IMR-90 (cell line): ENCODE measurements around the gene SHISA4. TPM values are rescaled to one million over a fixed set of nuclear protein-coding genes. Genes with fewer than 3 reads are reported as not detected.

Source experiments
- ATAC-seq: fragments of 200-7000 bp; cut with Tn5 transposase; 2 replicates; pipeline ENCODE4 v1.9.1; 2020; ENCODE audit warnings: low read depth, mild to moderate bottlenecking, moderate library complexity
- BruUV-seq: library from RNA; stranded (reverse); fragments of 400-500 nt; replicated peaks from 2 replicates; lab custom pipeline; 2021; lab: Mats Ljungman, UMichigan
- CTCF ChIA-PET: fragments of 300-600 bp; formaldehyde crosslinking; extraction: SDS; loops from one replicate; lab custom pipeline; 2021; ENCODE audit warnings: antibody characterized with exemption; lab: Yijun Ruan, JAX
- POLR2A ChIA-PET: fragments of 300-600 bp; sonication (Branson Sonifier 250); formaldehyde crosslinking; loops from one replicate; lab custom pipeline; 2022; ENCODE audit warnings: antibody characterized with exemption; ENCODE audit not compliant: unreplicated experiment; lab: Charles Lee
- DNase-seq: peaks from one replicate; pipeline ENCODE4 v3.0.0; 2013
- H2AFZ ChIP-seq: replicated peaks from 2 replicates; pipeline ENCODE3; 2013; ENCODE audit warnings: low read length, mild to moderate bottlenecking; ENCODE audit not compliant: poor library complexity
- H2AK5ac ChIP-seq: 2 replicates; pipeline ENCODE4 v1.6.1; 2013; ENCODE audit warnings: low read depth, low read length, inconsistent platforms
- H2AK9ac ChIP-seq: replicated peaks from 2 replicates; pipeline ENCODE3; 2013; ENCODE audit warnings: mild to moderate bottlenecking, low read depth, low read length, moderate library complexity; ENCODE audit not compliant: poor library complexity
- H2BK120ac ChIP-seq: 2 replicates; pipeline ENCODE4 v1.6.1; 2013; ENCODE audit warnings: low read depth, low read length, inconsistent platforms
- H2BK15ac ChIP-seq: 3 replicates; pipeline ENCODE4 v1.6.1; 2013; ENCODE audit warnings: low read depth, low read length, inconsistent platforms
- H2BK20ac ChIP-seq: 2 replicates; pipeline ENCODE4 v1.6.1; 2013; ENCODE audit warnings: low read depth, mild to moderate bottlenecking, inconsistent platforms, low read length, moderate library complexity
- H2BK5ac ChIP-seq: 2 replicates; pipeline ENCODE4 v1.6.1; 2013; ENCODE audit warnings: mild to moderate bottlenecking, low read depth, low read length, inconsistent platforms; ENCODE audit not compliant: poor library complexity, severe bottlenecking
- H3K14ac ChIP-seq: replicated peaks from 2 replicates; pipeline ENCODE4 v1.6.1; 2013; ENCODE audit warnings: low read depth, low read length, inconsistent platforms
- H3K18ac ChIP-seq: 2 replicates; pipeline ENCODE4 v1.6.1; 2013; ENCODE audit warnings: low read depth, low read length, control low read depth
- H3K23ac ChIP-seq: 2 replicates; pipeline ENCODE4 v1.6.1; 2013; ENCODE audit warnings: low read depth, low read length, inconsistent platforms
- H3K27ac ChIP-seq: 2 replicates; pipeline ENCODE4 v1.5.1; 2013; ENCODE audit warnings: mild to moderate bottlenecking, control low read depth, low read length; ENCODE audit not compliant: insufficient read depth
- H3K27me3 ChIP-seq: 2 replicates; pipeline ENCODE4 v1.6.1; 2013; ENCODE audit warnings: low read length; ENCODE audit not compliant: control insufficient read depth, insufficient read depth
- H3K36me3 ChIP-seq: 2 replicates; pipeline ENCODE4 v1.6.1; 2013; ENCODE audit warnings: low read length, mixed read lengths; ENCODE audit not compliant: control insufficient read depth, insufficient read depth
- H3K4ac ChIP-seq: 2 replicates; pipeline ENCODE4 v1.6.1; 2013; ENCODE audit warnings: low read depth, low read length, inconsistent platforms
- H3K4me1 ChIP-seq: 2 replicates; pipeline ENCODE4 v1.6.1; 2013; ENCODE audit warnings: low read length, mixed read lengths; ENCODE audit not compliant: control insufficient read depth, insufficient read depth
- H3K4me2 ChIP-seq: 2 replicates; pipeline ENCODE4 v1.6.1; 2013; ENCODE audit warnings: low read depth, mild to moderate bottlenecking, control low read depth, low read length, moderate library complexity
- H3K4me3 ChIP-seq: 2 replicates; pipeline ENCODE4 v1.5.1; 2013; ENCODE audit warnings: low read depth, mild to moderate bottlenecking, control low read depth, low read length, moderate library complexity; ENCODE audit not compliant: insufficient read depth
- H3K56ac ChIP-seq: 2 replicates; pipeline ENCODE4 v1.6.1; 2013; ENCODE audit warnings: low read length, inconsistent platforms; ENCODE audit not compliant: insufficient read depth; ENCODE audit errors: extremely low read depth
- H3K79me1 ChIP-seq, 2 experiments: 2 replicates each; pipeline ENCODE4 v1.6.1; 2013; ENCODE audit warnings: low read length in 2 of 2, inconsistent platforms in 1 of 2, low read depth in 1 of 2
- H3K9ac ChIP-seq: 2 replicates; pipeline ENCODE4 v1.6.1; 2013; ENCODE audit warnings: low read depth, low read length, control low read depth
- H3K9me1 ChIP-seq: 2 replicates; pipeline ENCODE4 v1.6.1; 2013; ENCODE audit warnings: low read length, inconsistent platforms; ENCODE audit not compliant: insufficient read depth
- H3K9me3 ChIP-seq: 2 replicates; pipeline ENCODE4 v1.6.1; 2013; ENCODE audit warnings: low read length; ENCODE audit not compliant: control insufficient read depth, insufficient read depth
- H4K20me1 ChIP-seq: 2 replicates; pipeline ENCODE4 v1.6.1; 2013; ENCODE audit warnings: low read length, inconsistent platforms; ENCODE audit not compliant: insufficient read depth
- H4K5ac ChIP-seq: 2 replicates; pipeline ENCODE4 v1.6.1; 2013; ENCODE audit warnings: mild to moderate bottlenecking, low read depth, low read length, control low read depth
- H4K8ac ChIP-seq, 2 experiments: 2 replicates each; pipeline ENCODE4 v1.6.1; 2013; ENCODE audit warnings: low read depth in 2 of 2, low read length in 2 of 2, control low read depth in 1 of 2, inconsistent platforms in 1 of 2
- H4K91ac ChIP-seq: 2 replicates; pipeline ENCODE4 v1.6.1; 2013; ENCODE audit warnings: low read depth, low read length, inconsistent platforms; ENCODE audit not compliant: insufficient read depth
- FOS ChIP-seq: fragments of 150-350 bp; IDR thresholded peaks from 2 replicates; pipeline ENCODE4 v1.6.1; 2016; ENCODE audit warnings: low read depth, low read length
- NFE2L2 ChIP-seq: fragments of 150-350 bp; IDR thresholded peaks from 2 replicates; pipeline ENCODE4 v1.6.1; 2016; ENCODE audit warnings: low read depth, mild to moderate bottlenecking, low read length
- RAD21 ChIP-seq: IDR thresholded peaks from 2 replicates; pipeline ENCODE4 v1.6.1; 2012; ENCODE audit warnings: low read length, improper control_type of control experiment
- WGBS, 2 experiments: methylation state at CpG; one replicate each; pipeline versions ENCODE4 v1.1.5 to v1.1.7; 2013; ENCODE audit warnings: missing lambda C conversion rate in 2 of 2; ENCODE audit not compliant: insufficient read length in 1 of 2; ENCODE audit errors: extremely low coverage in 2 of 2; 5-methylcytosine and 5-hydroxymethylcytosine counted together
- dilution Hi-C: fragments of 300-500 bp; cut with HindIII; formaldehyde crosslinking; loops from one replicate; pipeline ENCODE4 v1.14.3; 2018; ENCODE audit warnings: low sequenced_read_pairs; ENCODE audit not compliant: unreplicated experiment
- in situ Hi-C: fragments of 300-500 bp; cut with MboI; formaldehyde crosslinking; loops from 3 replicates; pipeline ENCODE4 v1.14.3; 2019; ENCODE audit warnings: low sequenced_read_pairs, inconsistent platforms, mixed read lengths
- intact Hi-C: fragments of 100-400 bp; cut with micrococcal nuclease; formaldehyde crosslinking; loops from 2 replicates; pipeline ENCODE4 v1.10.0; 2022
- polyA plus RNA-seq, 3 experiments: library from polyadenylated mRNA; depleted of rRNA; stranded (reverse); fragments of >200 nt; gene quantifications; 2 replicates each; pipeline ENCODE4 v1.2.3, GENCODE V29; 2012; ENCODE audit warnings: low replicate concordance in 1 of 3
- total RNA-seq: library from RNA; depleted of rRNA; stranded (reverse); fragments of >200 nt; gene quantifications from 2 replicates; pipeline ENCODE4 v1.2.3, GENCODE V29; 2012

SHISA4 gene
- total and polyA plus RNA-seq, 2 of the 4 experiments (the other 2 are of a cell fraction) = 10.0 to 34.8 TPM

DNA sequence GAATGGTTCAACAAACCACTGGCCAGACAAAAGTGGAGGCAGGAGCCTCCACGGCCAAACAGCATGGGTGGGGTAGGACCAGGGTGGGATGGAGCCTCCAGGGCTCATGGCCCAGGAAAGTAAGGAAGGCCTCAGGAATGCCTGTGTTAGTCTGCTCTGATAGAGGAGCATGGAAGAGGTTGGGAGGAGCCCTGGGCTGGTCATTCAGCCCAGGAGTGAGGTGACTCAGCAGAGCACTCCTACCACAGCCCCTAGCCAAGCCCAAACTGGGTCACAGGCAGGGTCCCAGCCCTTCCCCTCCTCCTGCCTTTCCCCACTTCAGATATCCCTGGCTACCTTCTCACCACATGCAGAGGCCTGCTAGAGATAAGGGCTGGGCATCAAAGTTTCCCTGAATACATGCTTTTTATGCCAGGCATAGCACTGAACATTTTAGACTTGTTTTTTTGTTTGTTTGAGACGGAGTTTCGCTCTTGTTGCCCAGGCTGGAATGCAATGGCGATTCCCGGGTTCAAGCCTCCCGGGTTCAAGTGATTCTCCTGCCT lies 3.1 kb upstream of the SHISA4 start:
- peak overlapping the region; percentile 15; the same call in 1 of the 2 replicates for H2AK5ac ChIP-seq
- no peak overlapping the region for H2BK120ac ChIP-seq
- no peak overlapping the region for H3K23ac ChIP-seq
- no peaks in the 10 kb centered on the region for H3K9me3 ChIP-seq
- no TSS peak for BruUV-seq
- dilution Hi-C loops = no loop called here
- H3K9me1 ChIP-seq = peaks cover 34% of the 10 kb centered on the region
- H2BK15ac ChIP-seq = no peak overlapping the region
- WGBS, 2 experiments = no CpG with 5 or more reads among the region's 6 CpGs
- H3K4me1 ChIP-seq = peaks cover 30% of the 10 kb centered on the region
- peak overlapping the region; percentile 39 for H3K4ac ChIP-seq
- ATAC-seq (peak; percentile 10), DNase-seq (peak; percentile 56)
- H3K9ac ChIP-seq = no peak overlapping the region
- no peak overlapping the region; the same call in 1 of the 2 replicates for H4K91ac ChIP-seq
- in situ Hi-C loops = no loop called here
- H3K4me2 ChIP-seq = no peak overlapping the region
- TF ChIP-seq FOS (0 out of 2 replicates have a peak, but pooled peaks have one; percentile 14), NFE2L2 (peak; percentile 55; the same call in 1 of the 2 replicates), RAD21 (no peak)
- peaks cover 3 to 19% of the 10 kb centered on the region in 2 experiments; a peak in 3 of 4 replicates for H3K79me1 ChIP-seq
- ChIA-PET POLR2A (no interaction called here), CTCF (interaction anchor here (0.6 kb wide), 1 partner anchor 10 kb away, joined by 4 read pairs; no protein-coding TSS in a partner anchor)
- H2AK9ac ChIP-seq = peak overlapping the region; percentile 75
- H2BK20ac ChIP-seq = 0 out of 2 replicates have a peak overlapping the region, but pooled peaks have one; percentile 2
- H3K18ac ChIP-seq = no peak overlapping the region
- no peaks in the 10 kb centered on the region for H3K27me3 ChIP-seq
- no peak overlapping the region for H2AFZ ChIP-seq
- no peak overlapping the region for H3K56ac ChIP-seq
- intact Hi-C loops = loop anchor here (10.0 kb wide), 1 partner anchor 229 kb away; no protein-coding TSS in a partner anchor
- H3K36me3 ChIP-seq = no peaks in the 10 kb centered on the region
- H3K27ac ChIP-seq = no peak overlapping the region
- H3K14ac ChIP-seq = no peak overlapping the region
- no peak overlapping the region for H2BK5ac ChIP-seq
- no peak overlapping the region for H3K4me3 ChIP-seq
- no peak overlapping the region; the same call in 1 of the 2 replicates for H4K5ac ChIP-seq
- no peaks in the 10 kb centered on the region; the same call in 1 of the 2 replicates for H4K20me1 ChIP-seq
- H4K8ac ChIP-seq = peak overlapping the region in 1 of 2 experiments; percentile 44; a peak in 1 of 4 replicates
